HuH-7 (cell line): ENCODE results near the gene ZNF207.
"Not testable (repeated sequence)": the region's sequence is repeated elsewhere in the genome, so short reads cannot be mapped to it uniquely, and the experiment has no call there.

Experiments used
- DNase-seq: peaks from one replicate; pipeline ENCODE4 v3.0.0; 2011; ENCODE audit warnings: low spot score

ZNF207 gene

DNA sequence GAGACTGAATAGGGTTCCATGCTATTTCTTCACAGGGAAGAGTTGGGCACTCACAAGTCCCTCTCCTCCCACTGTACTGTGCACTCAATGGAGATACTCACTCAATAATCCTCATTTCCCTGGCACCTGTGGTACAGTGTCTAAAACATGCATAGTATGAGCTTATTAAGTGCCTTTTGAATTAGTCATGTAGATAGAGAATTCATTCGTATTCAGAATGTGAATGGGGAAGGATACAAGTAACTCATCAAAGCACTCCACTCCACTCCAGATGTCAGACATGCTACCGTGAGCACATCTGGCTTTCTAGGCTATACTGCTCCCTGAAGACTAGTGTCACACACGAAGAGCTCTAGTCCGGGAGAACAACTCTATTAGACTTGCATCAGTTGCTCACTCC lies 14.3 kb upstream of the ZNF207 start:
- no peak for DNase-seq

DNA sequence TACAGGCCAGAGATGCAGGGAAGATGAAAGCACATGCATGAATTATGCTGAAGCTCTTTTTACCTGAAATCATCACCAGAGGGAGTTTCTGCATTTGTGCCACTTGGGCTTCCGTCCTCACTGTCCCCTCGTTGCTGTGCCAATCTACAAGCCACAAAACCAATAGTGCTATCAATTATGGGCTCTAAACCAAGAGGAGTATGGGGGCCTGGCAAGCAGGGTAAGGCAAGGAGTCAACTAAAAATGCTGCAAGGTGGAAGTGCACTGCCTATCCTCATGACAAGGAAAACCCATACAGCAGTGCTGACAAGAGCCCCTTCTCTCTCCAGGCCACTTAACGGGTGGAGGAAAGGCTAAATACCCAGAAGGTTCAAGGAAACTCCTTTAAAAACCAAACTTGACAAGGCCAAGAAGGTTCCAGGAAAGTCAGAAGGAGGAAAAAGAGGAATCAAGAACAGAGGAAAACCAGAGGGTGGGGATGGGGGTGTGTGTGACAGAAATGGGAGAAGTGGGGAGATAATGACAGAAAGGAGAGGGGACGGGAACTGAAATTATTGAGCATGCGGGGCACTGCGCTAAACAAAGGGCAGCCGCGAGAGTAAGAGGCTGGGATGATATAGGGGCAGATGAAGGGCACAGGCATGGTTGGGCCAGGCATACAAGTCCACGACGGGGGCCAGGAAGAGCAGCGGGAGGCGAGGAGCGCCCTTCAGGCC lies 8.7 kb upstream of the ZNF207 start:
- DNase-seq: no peak

DNA sequence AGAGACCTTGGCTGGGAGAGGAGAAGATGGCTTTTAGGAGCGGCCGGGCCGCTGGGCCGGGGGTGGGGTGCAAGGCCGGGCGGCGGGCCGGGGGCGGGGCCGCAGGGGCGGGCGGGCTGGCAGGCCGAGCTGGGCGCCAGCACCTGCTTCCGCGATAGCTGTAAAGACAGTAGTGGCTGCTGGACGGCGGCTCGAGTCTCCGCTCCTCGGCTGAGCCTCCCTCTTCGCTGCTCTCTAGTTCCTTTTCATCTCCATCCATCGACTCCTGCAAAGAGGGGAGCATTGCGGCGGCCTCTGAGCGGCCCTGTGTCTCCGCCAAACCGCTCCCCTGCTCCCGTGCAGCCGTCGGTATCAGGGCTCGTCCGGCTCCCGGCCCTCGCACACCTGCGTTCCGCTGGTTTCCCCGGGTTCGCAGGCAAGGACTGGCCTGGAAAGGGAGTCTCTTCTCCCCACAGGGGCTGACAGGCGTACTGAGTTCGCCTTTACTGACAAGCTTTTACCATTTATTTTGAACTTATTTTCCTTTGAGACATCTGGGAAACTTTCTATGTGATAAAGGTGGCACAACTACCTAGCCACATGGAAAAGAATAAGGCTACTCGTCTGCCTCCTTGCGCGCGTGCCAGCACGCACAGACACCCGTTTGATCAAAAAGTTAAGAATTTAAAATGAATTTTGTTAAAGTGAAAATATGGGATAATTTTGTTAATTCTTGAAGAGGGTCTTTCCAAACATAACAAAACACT lies 7.9 kb upstream of the ZNF207 start, which contains the start of gene C17orf75:
Gene C17orf75 (minus strand): TSS at position 317 of the 746 bp plus-strand sequence. CDS start 34 bp downstream, at position 283.
- DNase-seq: peak; percentile 60

DNA sequence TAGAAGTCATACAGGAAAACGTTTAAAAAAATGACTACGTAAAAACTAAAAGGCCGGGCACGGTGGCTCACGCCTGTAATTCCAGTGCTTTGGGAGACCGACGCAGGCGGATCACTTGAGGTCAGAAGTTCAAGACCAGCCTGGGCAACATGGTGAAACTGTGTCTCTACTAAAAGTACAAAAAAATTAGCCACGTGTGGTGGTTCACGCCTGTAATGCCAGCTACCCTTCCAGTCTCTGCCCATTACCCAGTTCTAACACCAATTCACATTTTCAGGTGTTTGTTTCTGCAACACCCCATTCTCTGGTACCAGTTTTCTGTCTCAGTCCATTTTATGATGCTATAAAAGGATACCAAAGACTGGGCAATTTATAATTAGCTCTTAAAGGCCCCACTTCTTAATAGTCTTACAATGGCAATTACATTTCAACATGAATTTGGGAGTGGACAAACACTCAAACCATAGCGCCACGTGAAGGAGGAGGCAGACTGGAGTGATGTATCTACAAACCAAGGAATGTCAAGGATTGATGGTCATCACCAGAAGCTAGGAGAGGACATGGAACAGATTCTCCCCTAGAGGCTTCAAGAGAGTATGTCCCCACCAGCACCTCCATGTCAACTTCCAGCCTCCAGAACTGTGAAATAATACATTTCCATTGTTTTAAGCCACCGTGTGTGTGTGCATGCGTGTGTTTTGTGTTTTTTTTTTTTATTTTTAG lies 7.2 kb upstream of the ZNF207 start:
- no peak for DNase-seq

DNA sequence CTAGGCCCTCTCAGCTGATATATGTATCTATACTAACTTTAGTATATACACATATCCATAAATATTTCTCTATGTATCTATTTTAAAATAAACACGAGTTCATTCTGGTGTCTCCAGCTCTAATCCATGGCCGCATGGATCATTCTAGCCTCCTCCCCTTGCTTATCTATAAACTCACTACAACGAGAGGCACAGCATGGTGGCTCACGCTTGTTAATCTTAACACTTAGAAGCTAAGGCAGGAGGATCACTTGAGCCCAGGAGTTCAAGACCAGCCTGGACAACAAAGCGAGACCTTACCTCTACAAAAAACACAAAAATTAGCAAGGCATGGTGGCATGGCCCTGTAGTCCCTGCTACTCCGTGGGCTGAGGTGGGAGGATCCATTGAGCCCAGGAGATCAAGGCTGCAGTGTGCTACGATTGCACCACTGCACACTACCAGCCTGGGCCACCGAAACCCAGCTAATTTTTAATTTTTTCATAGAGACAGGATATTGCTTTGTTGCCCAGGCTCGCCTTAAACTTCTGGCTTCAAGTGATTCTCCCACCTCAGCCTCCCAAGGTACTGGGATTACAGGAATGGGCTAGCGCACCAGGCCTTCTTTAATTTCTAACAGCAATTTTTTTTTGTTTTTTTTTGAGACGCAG lies 3.9 kb upstream of the ZNF207 start:
- no peak for DNase-seq

DNA sequence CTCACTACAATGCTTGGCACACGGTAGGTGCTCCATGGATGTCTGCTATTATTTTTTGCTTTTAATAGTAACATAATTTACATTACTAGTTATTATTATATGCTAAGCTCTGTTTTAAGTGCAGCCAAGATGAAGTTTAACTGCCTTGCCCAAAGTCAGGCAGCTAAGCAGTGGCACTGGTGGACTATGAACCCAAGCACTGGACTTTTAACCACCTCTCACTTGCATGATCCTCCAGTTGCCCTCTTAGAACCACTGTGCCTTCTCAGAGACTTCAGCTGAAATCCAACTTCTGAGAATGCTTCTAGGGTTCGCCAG lies 1.5 kb upstream of the ZNF207 start:
- DNase-seq: no peak

DNA sequence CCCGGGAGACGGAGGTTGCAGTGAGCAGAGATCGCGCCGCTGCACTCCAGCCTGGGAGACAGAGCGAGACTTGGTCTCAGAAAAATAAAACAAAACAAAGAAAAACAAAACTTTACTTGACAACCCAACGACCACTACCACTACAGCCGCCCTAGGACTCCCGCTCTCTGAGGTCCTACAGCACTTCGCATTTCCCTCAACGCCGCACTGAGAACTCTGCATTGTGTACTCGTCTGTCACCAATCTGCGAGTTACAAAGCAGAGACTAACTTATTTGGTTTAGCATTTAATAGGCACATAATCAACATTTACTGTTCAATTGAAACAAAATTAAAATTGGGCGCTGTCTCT lies 479 bp upstream of the ZNF207 start:
- no peak for DNase-seq

DNA sequence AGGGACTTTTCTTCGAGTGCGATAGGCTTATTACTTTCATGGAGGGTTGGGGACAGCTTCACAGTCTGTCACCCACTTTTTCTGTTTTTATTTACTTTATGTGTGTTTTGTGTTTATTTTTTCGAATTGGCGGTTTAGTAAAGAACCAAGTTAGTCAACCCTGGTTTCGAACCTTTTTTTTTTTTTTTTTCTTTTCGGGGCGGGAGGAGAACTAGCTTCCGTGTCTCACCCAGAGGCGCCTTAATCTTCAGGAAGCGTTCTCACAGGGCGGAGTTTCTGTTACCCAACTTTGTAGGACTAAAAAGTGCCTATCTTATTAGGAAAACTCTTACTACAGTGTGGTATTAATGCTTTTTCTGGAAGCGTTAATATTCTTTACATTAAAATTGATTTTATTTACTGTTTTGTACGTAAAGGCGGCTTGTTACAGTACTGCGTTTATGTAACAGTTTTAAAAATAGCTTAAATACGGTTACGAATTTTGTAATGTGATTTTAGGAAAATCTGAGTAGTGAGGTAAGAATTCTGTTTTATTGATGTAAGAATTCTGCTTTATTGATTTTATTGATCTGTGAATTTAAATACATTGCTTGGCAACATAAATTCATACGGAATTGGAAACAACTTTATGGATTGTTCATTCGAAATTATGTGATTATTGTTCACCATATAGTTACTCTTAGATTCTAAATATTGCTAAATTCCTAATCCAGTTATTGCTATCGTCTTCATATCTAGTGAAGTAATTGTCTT lies 885 bp downstream of the ZNF207 start:
- no peak for DNase-seq

DNA sequence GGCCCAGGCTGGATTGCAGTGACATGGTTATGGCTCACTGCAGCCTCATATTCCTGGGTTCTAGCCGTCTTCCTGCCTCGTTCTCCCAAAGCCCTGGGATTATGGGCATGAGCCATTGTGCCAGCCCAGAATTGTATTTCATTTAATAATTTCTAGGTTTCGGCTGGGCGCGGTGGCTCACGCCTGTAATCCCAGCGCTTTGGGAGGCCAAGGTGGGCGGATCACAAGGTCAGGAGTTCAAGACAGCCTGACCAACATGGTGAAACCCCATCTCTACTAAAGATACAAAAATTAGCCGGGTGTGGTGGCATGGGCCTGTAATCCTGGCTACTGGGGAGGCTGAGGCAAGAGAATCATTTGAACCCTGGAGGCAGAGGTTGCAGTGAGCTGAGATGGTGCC lies 2.8 kb downstream of the ZNF207 start:
- not testable (repeated sequence) for DNase-seq

DNA sequence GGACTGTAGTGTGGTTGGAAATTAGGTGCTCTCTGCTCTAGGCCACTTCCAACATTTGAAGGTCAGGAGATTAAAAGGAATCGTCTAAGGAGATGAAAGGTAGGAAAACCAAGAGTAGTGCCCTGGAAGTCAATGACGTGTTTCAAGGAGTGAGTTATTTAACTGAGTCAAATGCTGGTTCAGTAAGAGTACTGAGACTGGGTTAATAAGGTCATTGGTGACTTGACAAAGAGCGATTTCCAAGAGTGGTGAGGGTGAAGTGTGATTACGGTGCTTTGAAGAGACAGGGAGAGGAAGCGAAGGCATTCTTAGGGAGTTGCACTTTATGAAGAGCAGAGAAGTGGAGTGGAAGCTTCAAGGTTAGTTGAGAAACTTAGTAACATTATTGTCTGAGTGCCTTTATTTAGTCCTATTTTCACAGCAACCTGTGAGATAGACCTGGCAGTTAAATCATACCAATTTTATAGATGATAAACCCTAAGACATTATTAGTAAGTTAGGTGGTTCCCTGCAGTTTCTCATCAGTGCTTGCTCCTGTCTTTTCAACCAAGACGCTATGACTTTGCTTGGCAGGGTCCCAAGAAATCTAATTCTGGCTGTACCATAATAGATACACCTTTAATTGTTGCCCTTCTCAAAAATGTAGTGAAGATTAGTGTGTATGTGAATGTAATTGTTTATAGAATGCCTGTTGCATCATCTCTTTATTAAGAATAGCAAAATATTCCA lies 5.9 kb downstream of the ZNF207 start:
- DNase-seq: no peak

DNA sequence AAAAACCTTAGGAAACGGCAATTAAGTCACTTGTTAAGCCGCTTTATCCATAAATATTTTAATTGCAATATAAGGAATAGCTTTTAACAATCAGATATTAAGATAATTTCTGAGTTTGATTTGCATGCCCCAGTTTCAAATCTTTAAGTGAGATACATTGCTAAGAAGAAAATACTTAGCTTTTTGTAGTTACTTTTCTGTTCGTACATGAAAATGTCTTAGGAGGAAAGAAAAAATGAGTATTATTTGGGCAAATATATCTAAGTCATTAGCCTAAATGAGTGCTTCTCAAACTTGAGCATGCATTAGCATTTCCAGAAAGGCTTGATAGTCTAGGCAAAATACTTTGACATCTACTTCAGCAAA lies 6.4 kb downstream of the ZNF207 start:
- DNase-seq: no peak

DNA sequence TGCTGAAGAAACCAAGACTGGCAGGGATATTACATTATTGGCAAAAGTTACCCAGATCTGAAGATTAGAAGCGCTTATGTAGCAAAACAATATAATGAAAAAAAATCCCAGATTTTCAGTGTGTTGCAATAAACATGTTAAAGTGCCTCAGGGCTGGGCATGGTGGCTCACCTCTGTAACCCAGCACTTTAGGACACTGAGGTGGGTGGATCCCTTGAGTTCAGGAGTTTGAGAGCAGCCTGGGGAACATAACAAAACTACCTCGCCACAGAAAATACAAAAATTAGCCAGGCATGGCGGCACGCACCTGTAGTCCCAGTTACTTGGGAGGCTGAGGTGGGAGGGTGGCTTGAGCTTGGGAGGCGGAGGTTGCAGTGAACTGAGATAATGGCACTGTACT lies 6.8 kb downstream of the ZNF207 start:
- no peak for DNase-seq

DNA sequence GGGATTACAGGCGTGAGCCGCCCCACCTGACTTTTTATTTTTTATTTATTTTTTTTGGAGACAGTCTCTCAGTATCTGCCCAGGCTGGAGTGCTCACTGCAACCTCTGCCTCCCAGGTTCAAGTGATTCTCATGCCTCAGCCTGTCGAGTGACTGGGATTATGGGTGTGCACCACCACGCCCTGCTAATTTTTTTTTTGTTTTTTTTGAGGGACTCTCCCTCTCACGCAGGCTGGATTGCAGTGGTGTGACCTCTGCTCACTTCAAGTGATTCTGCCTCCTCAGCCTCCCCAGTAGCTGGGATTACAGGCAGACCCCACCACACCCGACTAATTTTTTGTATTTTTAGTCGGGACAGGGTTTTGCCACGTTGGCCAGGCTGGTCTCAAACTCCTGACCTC lies 7.7 kb downstream of the ZNF207 start:
- no peak for DNase-seq

DNA sequence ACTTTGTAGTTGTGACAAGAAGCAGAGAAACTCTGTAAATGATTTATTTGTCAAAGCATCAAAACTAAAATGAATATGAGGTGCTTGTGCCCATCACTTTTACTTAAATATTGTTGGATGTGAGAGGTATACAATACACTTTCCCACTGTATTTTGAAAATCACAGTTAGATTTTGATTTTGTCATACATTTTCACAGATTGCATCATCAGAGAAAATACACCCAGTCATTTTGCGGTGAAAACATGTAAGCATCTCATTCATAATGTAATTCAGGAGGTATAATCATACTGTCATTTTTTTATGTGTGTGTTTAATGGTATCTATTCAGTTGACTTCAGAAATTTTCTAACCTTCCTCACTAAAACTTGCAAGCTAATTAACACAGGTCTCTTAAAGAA lies 11.3 kb downstream of the ZNF207 start:
- no peak for DNase-seq

DNA sequence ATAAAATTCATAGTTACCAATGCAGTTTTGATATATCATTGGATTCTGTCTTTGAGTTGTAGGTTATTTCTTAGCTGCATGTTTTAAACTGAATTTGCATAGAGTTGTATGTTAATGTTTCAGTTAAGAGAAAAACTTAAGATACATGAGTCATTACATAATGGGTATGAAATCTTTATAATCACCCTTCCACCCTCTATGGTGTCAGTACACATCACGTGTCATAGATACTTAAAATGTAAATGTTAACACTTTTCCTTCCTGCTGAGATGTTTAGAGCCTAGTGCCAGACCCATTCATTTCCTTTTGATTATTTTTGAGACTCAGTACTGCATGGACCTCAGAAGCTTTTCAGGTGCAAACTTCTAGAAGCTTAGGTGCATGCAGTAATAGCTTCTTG lies 20.5 kb downstream of the ZNF207 start:
- DNase-seq: no peak

DNA sequence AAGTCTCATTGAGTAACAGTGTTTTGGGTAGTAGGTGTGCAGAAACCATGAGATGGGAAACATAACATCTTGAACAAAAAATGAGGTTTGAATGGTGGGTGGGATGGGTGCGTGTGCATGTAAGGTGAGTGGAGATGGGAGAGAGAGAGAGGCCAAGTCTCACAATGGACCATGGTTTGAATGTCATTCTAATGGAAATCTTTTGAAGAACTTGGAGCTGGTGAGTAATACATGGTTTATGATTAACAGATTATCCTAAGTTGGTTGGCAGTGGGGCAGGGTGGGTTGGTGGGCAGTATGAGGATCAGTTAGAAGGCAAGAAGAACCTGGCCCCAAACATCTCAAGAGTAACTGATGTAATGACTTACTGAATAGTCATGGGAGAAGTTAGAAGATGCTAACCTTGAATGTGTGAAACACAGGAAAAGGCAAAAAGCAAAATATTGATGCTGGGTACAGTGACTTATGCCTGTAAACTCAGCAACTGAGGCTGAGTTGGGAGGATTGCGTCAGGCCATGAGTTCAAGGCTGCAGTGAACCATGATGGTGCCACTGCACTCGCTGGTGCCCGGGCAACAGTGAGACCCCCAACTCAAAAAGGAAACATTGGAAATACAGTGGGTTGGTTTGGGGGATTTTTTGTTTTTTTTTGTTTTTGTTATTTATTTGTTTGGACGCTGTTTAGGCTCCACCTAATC lies 32.7 kb downstream of the ZNF207 start:
- DNase-seq: no peak

DNA sequence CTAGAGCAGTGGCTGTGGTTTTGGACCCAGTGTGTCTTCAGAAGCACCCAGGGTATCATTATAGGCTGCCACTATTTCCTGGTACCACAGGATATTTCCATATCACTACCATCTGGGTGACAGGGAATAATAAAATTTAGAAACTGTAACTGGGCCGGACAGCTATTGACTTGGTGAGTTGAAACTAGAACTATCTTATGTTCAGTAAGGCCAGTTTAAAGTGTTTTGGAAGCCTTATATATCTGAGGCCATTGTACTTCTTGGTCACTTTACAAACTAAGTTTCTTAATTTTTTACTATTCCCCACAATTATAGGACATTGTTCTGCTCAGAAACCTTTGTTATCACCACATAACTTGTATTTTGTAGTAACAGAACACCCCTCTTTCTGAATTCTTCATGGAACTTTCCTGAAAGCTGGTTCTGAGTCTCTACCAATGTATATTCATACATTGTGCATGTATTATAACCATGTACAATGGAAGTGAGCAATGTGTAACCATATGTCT lies 34.0 kb downstream of the ZNF207 start:
- no peak for DNase-seq

DNA sequence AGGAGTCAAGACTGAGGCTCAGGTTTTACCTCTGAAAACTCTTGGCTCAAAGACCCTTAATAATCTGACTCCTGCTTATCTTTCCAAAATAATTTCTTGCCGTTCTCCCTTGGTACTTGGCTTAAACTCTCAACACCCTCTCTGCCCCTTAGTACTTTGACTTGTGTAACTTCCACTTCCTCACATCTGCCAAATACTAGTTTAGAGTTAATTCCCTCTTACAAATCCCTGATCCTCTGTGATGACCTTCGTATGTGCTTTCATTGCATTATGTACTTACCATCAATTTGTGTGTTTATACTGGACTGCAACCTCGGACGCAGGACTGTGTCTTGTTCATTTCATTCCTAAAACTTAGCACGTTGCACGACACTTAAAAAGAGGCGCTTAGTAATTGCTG lies 35.2 kb downstream of the ZNF207 start:
- no peak for DNase-seq

DNA sequence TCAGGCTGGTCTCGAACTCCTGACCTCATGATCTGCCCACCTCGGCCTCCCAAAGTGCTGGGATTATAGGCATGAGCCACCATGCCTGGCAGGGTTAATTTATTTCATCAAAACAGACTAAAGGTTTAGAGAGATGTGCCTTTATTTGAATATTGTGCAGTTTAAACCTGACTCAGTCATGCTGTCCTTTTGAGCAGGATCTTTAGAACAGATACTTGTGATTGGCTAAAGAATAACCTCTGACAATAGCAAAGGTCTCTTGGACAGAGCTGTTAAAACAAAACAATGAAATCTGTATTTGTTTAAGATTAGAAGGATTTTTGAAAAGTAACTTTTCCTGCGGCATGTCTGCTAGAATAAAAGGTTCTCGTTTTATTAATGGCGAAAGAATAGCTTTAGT lies 36.0 kb downstream of the ZNF207 start:
- no peak for DNase-seq

DNA sequence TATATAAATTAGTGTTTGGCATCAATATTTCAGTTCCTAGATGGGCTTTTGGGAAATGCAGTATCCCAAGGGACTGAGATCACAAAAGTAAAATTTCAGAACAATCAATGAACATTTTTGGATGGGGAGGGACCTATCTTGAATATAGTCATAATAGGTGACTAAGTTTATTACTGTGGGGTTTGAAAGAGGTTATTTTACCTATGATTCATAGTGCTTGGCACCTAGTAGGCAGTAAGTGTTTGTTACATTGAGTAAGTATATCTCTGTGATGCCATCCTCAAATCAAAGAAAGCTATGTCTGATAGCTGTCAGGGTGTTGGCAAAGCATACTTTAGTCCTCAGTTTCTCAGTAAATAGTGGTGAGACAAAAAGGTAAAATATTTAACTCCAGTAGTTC lies 36.9 kb downstream of the ZNF207 start:
- no peak for DNase-seq

DNA sequence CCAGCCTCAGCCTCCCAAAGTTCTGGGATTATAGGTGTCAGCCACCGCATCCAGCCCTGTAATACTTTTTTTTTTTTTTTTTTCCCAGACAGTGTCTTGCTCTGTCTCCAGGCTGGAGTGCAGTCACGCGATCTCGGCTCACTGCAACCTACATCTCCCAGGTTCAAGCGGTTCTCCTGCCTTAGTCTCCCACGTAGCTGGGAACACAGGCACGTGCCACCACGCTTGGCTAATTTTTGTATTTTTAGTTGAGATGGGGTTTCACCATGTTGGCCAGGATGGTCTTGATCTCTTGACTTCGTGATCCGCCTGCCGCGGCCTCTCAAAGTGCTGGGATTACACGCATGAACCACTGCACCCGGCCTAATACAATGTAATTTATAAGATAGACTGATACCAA lies 38.2 kb downstream of the ZNF207 start:
- DNase-seq: not testable (repeated sequence)
